HFF-Myc (cell line): ENCODE results near the gene CNTN4.

Experiments
- DNase-seq: peaks from one replicate; pipeline ENCODE4 v3.0.0-alpha.2; 2011; ENCODE audit warnings: low read depth; ENCODE audit errors: extremely low read depth
- H3K4me3 ChIP-seq: replicated peaks from 2 replicates; pipeline ENCODE4 v1.5.1; 2011; ENCODE audit warnings: low read depth, mild to moderate bottlenecking, control low read depth, low read length
- CTCF ChIP-seq: IDR thresholded peaks from 2 replicates; pipeline ENCODE4 v1.5.1; 2012; ENCODE audit warnings: mild to moderate bottlenecking, low read depth, low read length, control low read depth; ENCODE audit errors: missing control alignments

The CNTN4 gene

GRCh38 chr3:2876362-2876761 is 777.7 kb downstream of the CNTN4 start:
- DNase-seq = no peak
- TF ChIP-seq CTCF = no peak
- no peak overlapping the region for H3K4me3 ChIP-seq

- TF ChIP-seq CTCF = no peak
- no peak for DNase-seq
- H3K4me3 ChIP-seq = no peak overlapping the region
Observed at GRCh38 chr3:2879023-2879422, 780.4 kb downstream of the CNTN4 start.

GRCh38 chr3:2879587-2879986 is 780.9 kb downstream of the CNTN4 start:
- TF ChIP-seq CTCF = no peak
- no peak for DNase-seq
- H3K4me3 ChIP-seq = no peak overlapping the region

- DNase-seq = no peak
- H3K4me3 ChIP-seq = no peak overlapping the region
- TF ChIP-seq CTCF = no peak
Observed at GRCh38 chr3:2880218-2880756, 781.6 kb downstream of the CNTN4 start.

GRCh38 chr3:2883283-2883682 is 784.6 kb downstream of the CNTN4 start:
- H3K4me3 ChIP-seq = no peak overlapping the region
- TF ChIP-seq CTCF = no peak
- DNase-seq = no peak

- no peak overlapping the region for H3K4me3 ChIP-seq
- DNase-seq = no peak
- TF ChIP-seq CTCF = no peak
Observed at GRCh38 chr3:2888592-2888991, 789.9 kb downstream of the CNTN4 start.

GRCh38 chr3:2889736-2890135 is 791.1 kb downstream of the CNTN4 start:
- TF ChIP-seq CTCF = no peak
- H3K4me3 ChIP-seq = no peak overlapping the region
- no peak for DNase-seq
